ENCODE results near the gene ZNRF3. TPM values are rescaled to one million over a fixed set of nuclear protein-coding genes. Genes with fewer than 3 reads are reported as not detected.

Gene ZNRF3
- total RNA-seq, 1 donor from 2014 or later, result 5.8 TPM

DNA sequence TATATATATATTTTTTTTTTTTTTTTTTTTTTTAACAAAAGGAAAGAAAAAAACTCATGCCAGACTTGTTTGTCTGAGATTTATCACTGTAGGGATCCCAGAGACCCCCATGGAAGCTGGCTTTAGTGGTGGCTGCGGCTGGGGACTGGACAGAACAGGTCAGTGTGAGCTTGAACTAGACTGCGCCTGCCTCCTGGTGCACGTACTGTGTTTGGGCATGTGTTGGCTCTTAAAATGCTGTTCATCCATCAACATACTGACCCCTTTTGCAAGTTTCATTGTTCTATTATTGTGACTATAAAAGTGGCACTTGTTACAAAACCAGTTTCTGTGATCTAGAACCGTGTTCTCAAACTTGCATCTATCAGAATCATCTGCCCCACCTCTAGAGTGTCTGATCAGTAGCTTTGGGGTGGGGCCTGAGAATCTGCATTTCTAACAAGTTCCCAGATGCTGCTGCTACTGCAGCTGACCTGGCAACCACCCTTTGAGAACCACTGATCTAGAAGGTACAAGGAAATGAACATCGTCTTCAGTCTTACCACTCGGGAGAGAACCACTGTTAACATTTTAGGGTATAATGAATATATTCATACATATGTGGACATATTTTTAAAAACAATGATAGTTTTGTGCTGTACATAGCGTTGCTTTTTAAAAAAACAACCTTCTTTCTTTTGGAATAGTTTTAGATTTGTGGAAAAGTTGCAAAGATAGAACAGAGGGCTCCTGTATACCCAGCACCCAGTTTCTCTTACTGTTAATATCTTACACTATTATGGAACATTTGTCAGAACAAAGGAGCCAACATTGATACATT, 54.0 kb downstream of the ZNRF3 start:
- no peaks in the 10 kb centered on the region for H3K27me3 Mint-ChIP-seq (ENCODE audit: low read depth, unreplicated experiment)
- FAIRE-seq (no peak), DNase-seq (ENCODE audit: low read depth) (no peak)
- peaks cover 4% of the 10 kb centered on the region for H3K4me1 Mint-ChIP-seq (ENCODE audit: low read depth, unreplicated experiment)
- Histone ChIP-seq H3K27me3 (ENCODE audit: insufficient read depth, low read length) (no peaks in the 10 kb centered on the region), H3K4me2 (ENCODE audit: low read length) (no peak overlapping the region), H2AFZ (ENCODE audit: low read depth, low read length) (no peak overlapping the region), H3K9ac (ENCODE audit: low read length) (no peak overlapping the region), H3K36me3 (ENCODE audit: insufficient read depth, low read length) (no peaks in the 10 kb centered on the region), H3K27ac (ENCODE audit: low read depth, low read length) (no peak overlapping the region), H3K79me2 (ENCODE audit: insufficient read depth, low read length) (peaks cover 17% of the 10 kb centered on the region), H4K20me1 (ENCODE audit: insufficient read depth, low read length) (peaks cover 52% of the 10 kb centered on the region), H3K9me3 (ENCODE audit: insufficient read depth, low read depth, low read length) (no peaks in the 10 kb centered on the region), H3K4me3 (ENCODE audit: insufficient read depth, low read depth, low read length) (no peak overlapping the region), H3K4me1 (ENCODE audit: insufficient read depth, low read length) (no peaks in the 10 kb centered on the region)
- H3K9me3 Mint-ChIP-seq (ENCODE audit: unreplicated experiment), result peaks cover 2% of the 10 kb centered on the region
- TF ChIP-seq EZH2 (IDR thresholded peaks at IDR 0.05; ENCODE audit: insufficient read depth, low read length), result no peak
- TF ChIP-seq, protein P1, sequence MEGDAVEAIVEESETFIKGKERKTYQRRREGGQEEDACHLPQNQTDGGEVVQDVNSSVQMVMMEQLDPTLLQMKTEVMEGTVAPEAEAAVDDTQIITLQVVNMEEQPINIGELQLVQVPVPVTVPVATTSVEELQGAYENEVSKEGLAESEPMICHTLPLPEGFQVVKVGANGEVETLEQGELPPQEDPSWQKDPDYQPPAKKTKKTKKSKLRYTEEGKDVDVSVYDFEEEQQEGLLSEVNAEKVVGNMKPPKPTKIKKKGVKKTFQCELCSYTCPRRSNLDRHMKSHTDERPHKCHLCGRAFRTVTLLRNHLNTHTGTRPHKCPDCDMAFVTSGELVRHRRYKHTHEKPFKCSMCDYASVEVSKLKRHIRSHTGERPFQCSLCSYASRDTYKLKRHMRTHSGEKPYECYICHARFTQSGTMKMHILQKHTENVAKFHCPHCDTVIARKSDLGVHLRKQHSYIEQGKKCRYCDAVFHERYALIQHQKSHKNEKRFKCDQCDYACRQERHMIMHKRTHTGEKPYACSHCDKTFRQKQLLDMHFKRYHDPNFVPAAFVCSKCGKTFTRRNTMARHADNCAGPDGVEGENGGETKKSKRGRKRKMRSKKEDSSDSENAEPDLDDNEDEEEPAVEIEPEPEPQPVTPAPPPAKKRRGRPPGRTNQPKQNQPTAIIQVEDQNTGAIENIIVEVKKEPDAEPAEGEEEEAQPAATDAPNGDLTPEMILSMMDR (IDR thresholded peaks at IDR 0.05; ENCODE audit: insufficient read depth, low read depth, low read length), result no peak
- H3K36me3 Mint-ChIP-seq (ENCODE audit: low read depth, unreplicated experiment), result peaks cover 3% of the 10 kb centered on the region
- no peak overlapping the region for H3K4me3 Mint-ChIP-seq (ENCODE audit: unreplicated experiment)
- no peak overlapping the region for H3K27ac Mint-ChIP-seq (ENCODE audit: unreplicated experiment)

DNA sequence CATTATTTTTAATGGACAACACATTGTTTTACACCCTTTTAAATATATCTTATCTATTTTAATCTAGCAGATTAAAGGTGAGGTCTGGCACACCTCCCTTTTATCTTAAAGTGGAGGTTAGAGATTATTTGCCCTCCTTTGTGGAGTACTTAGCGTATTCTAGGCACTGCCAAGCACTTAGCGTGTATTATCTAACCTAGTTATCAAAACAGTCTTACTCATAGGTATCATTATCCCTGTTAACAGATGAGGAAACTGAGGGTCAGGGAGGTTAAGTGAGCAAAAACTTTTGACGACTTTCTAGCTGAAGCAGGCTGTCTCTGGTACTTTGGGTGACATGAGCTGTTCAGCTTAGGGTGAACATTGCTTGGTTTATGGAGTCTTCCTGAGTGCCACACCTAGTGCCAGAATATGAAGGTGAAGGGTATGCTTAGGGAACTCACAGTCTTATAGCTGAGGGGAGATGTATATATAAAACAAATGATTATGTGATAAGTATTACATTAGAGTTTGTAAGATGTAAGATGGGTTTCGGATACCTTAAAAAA, 55.0 kb downstream of the ZNRF3 start:
- H3K9ac ChIP-seq (ENCODE audit: low read length), result no peak overlapping the region
- H3K4me2 ChIP-seq (ENCODE audit: low read length), result no peak overlapping the region
- Mint-ChIP-seq H3K4me1 (ENCODE audit: low read depth, unreplicated experiment) (peaks cover 6% of the 10 kb centered on the region), H3K4me3 (ENCODE audit: unreplicated experiment) (no peak overlapping the region), H3K27me3 (ENCODE audit: low read depth, unreplicated experiment) (no peaks in the 10 kb centered on the region), H3K36me3 (ENCODE audit: low read depth, unreplicated experiment) (peaks cover 3% of the 10 kb centered on the region), H3K9me3 (ENCODE audit: unreplicated experiment) (peaks cover 2% of the 10 kb centered on the region), H3K27ac (ENCODE audit: unreplicated experiment) (no peak overlapping the region)
- FAIRE-seq (no peak), DNase-seq (ENCODE audit: low read depth) (no peak)
- no peaks in the 10 kb centered on the region for H3K36me3 ChIP-seq (ENCODE audit: insufficient read depth, low read length)
- H4K20me1 ChIP-seq (ENCODE audit: insufficient read depth, low read length), result peaks cover 52% of the 10 kb centered on the region
- no peak overlapping the region for H3K27ac ChIP-seq (ENCODE audit: low read depth, low read length)
- no peaks in the 10 kb centered on the region for H3K4me1 ChIP-seq (ENCODE audit: insufficient read depth, low read length)
- no peak for TF ChIP-seq EZH2 (IDR thresholded peaks at IDR 0.05; ENCODE audit: insufficient read depth, low read length)
- TF ChIP-seq, protein P1 (IDR thresholded peaks at IDR 0.05; ENCODE audit: insufficient read depth, low read depth, low read length), result no peak
- H2AFZ ChIP-seq (ENCODE audit: low read depth, low read length), result no peak overlapping the region
- peaks cover 15% of the 10 kb centered on the region for H3K79me2 ChIP-seq (ENCODE audit: insufficient read depth, low read length)
- H3K27me3 ChIP-seq (ENCODE audit: insufficient read depth, low read length), result no peaks in the 10 kb centered on the region
- no peak overlapping the region for H3K4me3 ChIP-seq (ENCODE audit: insufficient read depth, low read depth, low read length)
- H3K9me3 ChIP-seq (ENCODE audit: insufficient read depth, low read depth, low read length), result no peaks in the 10 kb centered on the region

DNA sequence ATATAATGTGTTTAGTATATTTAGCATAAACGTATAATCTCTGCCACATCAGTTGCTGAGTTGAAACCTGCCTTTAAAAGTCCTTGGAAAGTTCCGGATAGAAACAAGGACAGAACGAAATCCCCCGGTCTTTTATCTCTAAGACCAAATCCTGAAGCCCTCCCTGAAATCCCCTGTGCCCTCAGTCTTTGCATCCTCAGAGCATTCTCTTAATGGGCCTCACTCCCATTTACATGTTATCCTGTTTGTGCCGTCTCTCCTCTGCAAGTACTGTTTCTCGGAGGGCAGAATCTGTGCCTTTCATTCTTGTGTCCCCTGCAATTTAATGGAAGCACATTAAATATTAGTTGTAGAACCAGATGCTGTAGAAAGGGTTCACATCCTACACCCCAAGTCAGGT, 56.0 kb downstream of the ZNRF3 start:
- no peak overlapping the region for H3K27ac Mint-ChIP-seq (ENCODE audit: unreplicated experiment)

More for the DNA sequence above, 56.0 kb downstream of the ZNRF3 start:
- peaks cover 2% of the 10 kb centered on the region for H3K9me3 Mint-ChIP-seq (ENCODE audit: unreplicated experiment)
- TF ChIP-seq EZH2 (IDR thresholded peaks at IDR 0.05; ENCODE audit: insufficient read depth, low read length), result no peak
- TF ChIP-seq, protein P1 (IDR thresholded peaks at IDR 0.05; ENCODE audit: insufficient read depth, low read depth, low read length), result no peak
- no peaks in the 10 kb centered on the region for H3K27me3 ChIP-seq (ENCODE audit: insufficient read depth, low read length)
- no peaks in the 10 kb centered on the region for H3K9me3 ChIP-seq (ENCODE audit: insufficient read depth, low read depth, low read length)
- H4K20me1 ChIP-seq (ENCODE audit: insufficient read depth, low read length), result peaks cover 45% of the 10 kb centered on the region
- H3K4me1 Mint-ChIP-seq (ENCODE audit: low read depth, unreplicated experiment), result peaks cover 6% of the 10 kb centered on the region
- DNase-seq (ENCODE audit: low read depth) (no peak), FAIRE-seq (no peak)
- H3K79me2 ChIP-seq (ENCODE audit: insufficient read depth, low read length), result peaks cover 12% of the 10 kb centered on the region
- H3K4me2 ChIP-seq (ENCODE audit: low read length), result no peak overlapping the region
- H3K4me3 ChIP-seq (ENCODE audit: insufficient read depth, low read depth, low read length), result no peak overlapping the region
- no peaks in the 10 kb centered on the region for H3K36me3 ChIP-seq (ENCODE audit: insufficient read depth, low read length)
- H3K27ac ChIP-seq (ENCODE audit: low read depth, low read length), result no peak overlapping the region
- H3K4me3 Mint-ChIP-seq (ENCODE audit: unreplicated experiment), result no peak overlapping the region
- H3K4me1 ChIP-seq (ENCODE audit: insufficient read depth, low read length), result no peaks in the 10 kb centered on the region
- H3K9ac ChIP-seq (ENCODE audit: low read length), result no peak overlapping the region
- peaks cover 3% of the 10 kb centered on the region for H3K36me3 Mint-ChIP-seq (ENCODE audit: low read depth, unreplicated experiment)
- no peaks in the 10 kb centered on the region for H3K27me3 Mint-ChIP-seq (ENCODE audit: low read depth, unreplicated experiment)
- no peak overlapping the region for H2AFZ ChIP-seq (ENCODE audit: low read depth, low read length)
